A673 (cell line): Measurements from ENCODE around the gene GNAT2. TPM values are rescaled to one million over a fixed set of nuclear protein-coding genes. Genes with fewer than 3 reads are reported as not detected.

ENCODE experiments used
- BruUV-seq: library from RNA; stranded (reverse); fragments of 400-500 nt; replicated peaks from 2 replicates; lab custom pipeline; 2021; lab: Mats Ljungman, UMichigan
- CTCF ChIA-PET: fragments of 300-600 bp; sonication (Branson Sonifier 250); formaldehyde crosslinking; loops from one replicate; lab custom pipeline; 2022; ENCODE audit warnings: antibody characterized with exemption; lab: Charles Lee
- POLR2A ChIA-PET: fragments of 300-600 bp; sonication (Branson Sonifier 250); formaldehyde crosslinking; loops from one replicate; lab custom pipeline; 2022; ENCODE audit warnings: antibody characterized with exemption; ENCODE audit not compliant: low non-redundant PET; lab: Charles Lee
- DNase-seq: peaks from one replicate; pipeline ENCODE4 v3.0.0-alpha.2; 2015; ENCODE audit warnings: low spot score
- H3K27ac ChIP-seq: fragments of 200-600 bp; sonication (generic); 2 replicates; pipeline ENCODE4 v1.5.1; 2016; ENCODE audit warnings: mixed run types, low read depth, mild to moderate bottlenecking, mixed read lengths, antibody characterized with exemption, low read length; ENCODE audit not compliant: poor library complexity, severe bottlenecking
- H3K27me3 ChIP-seq: fragments of 200-600 bp; sonication (generic); replicated peaks from 2 replicates; pipeline ENCODE4 v1.6.1; 2017; ENCODE audit warnings: mixed run types, low read depth, mild to moderate bottlenecking, mixed read lengths, antibody characterized with exemption, low read length; ENCODE audit not compliant: insufficient read depth, poor library complexity
- H3K36me3 ChIP-seq: fragments of 200-600 bp; sonication (generic); 2 replicates; pipeline ENCODE4 v1.6.1; 2016; ENCODE audit warnings: mixed run types, mild to moderate bottlenecking, mixed read lengths, antibody characterized with exemption, low read length; ENCODE audit not compliant: insufficient read depth, poor library complexity, severe bottlenecking
- H3K4me1 ChIP-seq: fragments of 200-600 bp; sonication (generic); 2 replicates; pipeline ENCODE4 v1.6.1; 2017; ENCODE audit warnings: mixed run types, mild to moderate bottlenecking, mixed read lengths, antibody characterized with exemption, low read length; ENCODE audit not compliant: insufficient read depth, poor library complexity, severe bottlenecking
- H3K4me3 ChIP-seq: fragments of 200-600 bp; sonication (generic); 2 replicates; pipeline ENCODE4 v1.5.1; 2016; ENCODE audit warnings: low read depth, mixed run types, mild to moderate bottlenecking, mixed read lengths, low read length; ENCODE audit not compliant: poor library complexity, severe bottlenecking
- H3K9me3 ChIP-seq: fragments of 200-600 bp; sonication (generic); 2 replicates; pipeline ENCODE4 v1.6.1; 2016; ENCODE audit warnings: mixed run types, low read depth, mild to moderate bottlenecking, mixed read lengths, antibody characterized with exemption, low read length; ENCODE audit not compliant: poor library complexity, severe bottlenecking
- EZH2 ChIP-seq: fragments of 200-600 bp; sonication (generic); IDR thresholded peaks from 2 replicates; pipeline ENCODE4 v1.6.1; 2017; ENCODE audit warnings: borderline replicate concordance, low read depth, mild to moderate bottlenecking, mixed read lengths, antibody characterized with exemption, low read length; ENCODE audit not compliant: poor library complexity, severe bottlenecking
- intact Hi-C: fragments of 100-400 bp; cut with micrococcal nuclease; formaldehyde crosslinking; loops from one replicate; pipeline ENCODE4 v1.10.0; 2022; ENCODE audit not compliant: unreplicated experiment
- total RNA-seq: library from RNA; stranded (reverse); gene quantifications from 2 replicates; pipeline ENCODE4 v1.2.3, GENCODE V29; 2021
- TF ChIP-seq, protein P1 (sequence below): fragments of 300-800, 200-600 bp; sonication (generic); conservative IDR thresholded peaks from 2 replicates; pipeline ENCODE4 v1.5.1; 2017; ENCODE audit warnings: low read depth, mild to moderate bottlenecking, antibody characterized with exemption, low read length, moderate library complexity, mixed read lengths

Gene GNAT2
- total RNA-seq, 1 experiment from 2014 or later: not detected

GRCh38 chr1:109624201-109625010, 5.0 kb upstream of the GNAT2 start:
- peaks cover 32% of the 10 kb centered on the region for H3K4me1 ChIP-seq
- ChIA-PET POLR2A (no interaction called here), CTCF (no interaction called here)
- no peak for DNase-seq
- H3K36me3 ChIP-seq: peaks cover 31% of the 10 kb centered on the region
- intact Hi-C loops: loop anchor here (5.0 kb wide), 1 partner anchor 77 kb away; the partner anchor contains the start of gene GNAI3
- no peaks in the 10 kb centered on the region for H3K27me3 ChIP-seq
- H3K9me3 ChIP-seq: no peaks in the 10 kb centered on the region
- no peak overlapping the region for H3K4me3 ChIP-seq
- H3K27ac ChIP-seq: peak overlapping the region; percentile 92
- TF ChIP-seq, protein P1, sequence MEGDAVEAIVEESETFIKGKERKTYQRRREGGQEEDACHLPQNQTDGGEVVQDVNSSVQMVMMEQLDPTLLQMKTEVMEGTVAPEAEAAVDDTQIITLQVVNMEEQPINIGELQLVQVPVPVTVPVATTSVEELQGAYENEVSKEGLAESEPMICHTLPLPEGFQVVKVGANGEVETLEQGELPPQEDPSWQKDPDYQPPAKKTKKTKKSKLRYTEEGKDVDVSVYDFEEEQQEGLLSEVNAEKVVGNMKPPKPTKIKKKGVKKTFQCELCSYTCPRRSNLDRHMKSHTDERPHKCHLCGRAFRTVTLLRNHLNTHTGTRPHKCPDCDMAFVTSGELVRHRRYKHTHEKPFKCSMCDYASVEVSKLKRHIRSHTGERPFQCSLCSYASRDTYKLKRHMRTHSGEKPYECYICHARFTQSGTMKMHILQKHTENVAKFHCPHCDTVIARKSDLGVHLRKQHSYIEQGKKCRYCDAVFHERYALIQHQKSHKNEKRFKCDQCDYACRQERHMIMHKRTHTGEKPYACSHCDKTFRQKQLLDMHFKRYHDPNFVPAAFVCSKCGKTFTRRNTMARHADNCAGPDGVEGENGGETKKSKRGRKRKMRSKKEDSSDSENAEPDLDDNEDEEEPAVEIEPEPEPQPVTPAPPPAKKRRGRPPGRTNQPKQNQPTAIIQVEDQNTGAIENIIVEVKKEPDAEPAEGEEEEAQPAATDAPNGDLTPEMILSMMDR: no peak
- TF ChIP-seq EZH2: no peak
- BruUV-seq: no TSS peak

DNA sequence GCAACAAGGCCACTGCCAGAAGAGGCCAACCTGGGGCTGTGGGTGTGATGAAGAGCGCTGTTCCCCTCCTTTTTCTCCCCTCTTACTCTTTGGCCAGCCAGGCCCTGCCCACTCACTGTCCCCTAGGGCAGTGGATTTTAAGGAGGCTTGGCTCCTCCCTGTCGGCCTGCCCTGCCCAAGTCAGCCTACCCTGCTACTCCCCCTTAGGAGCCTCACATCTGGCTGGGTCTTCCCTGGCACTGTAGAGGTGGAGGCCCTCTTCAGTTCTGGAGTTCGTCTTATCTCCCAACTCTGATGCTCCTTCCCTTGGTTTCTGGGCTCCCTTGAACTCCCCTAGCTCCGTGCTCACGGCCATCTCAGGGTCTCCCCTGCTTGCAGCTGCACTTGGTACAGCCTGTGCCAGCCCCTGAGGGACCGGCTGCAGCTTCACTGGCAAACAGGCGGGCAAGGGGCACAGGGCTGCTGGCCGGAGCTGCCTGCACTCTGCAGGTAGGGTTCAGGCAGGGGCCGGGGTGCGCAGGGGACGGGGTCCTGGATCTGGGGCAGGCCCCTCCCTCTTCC, 4.3 kb upstream of the GNAT2 start:
- Histone ChIP-seq H3K4me1 (peaks cover 39% of the 10 kb centered on the region), H3K27me3 (no peaks in the 10 kb centered on the region), H3K27ac (peak overlapping the region; percentile 92), H3K9me3 (no peaks in the 10 kb centered on the region), H3K36me3 (peaks cover 24% of the 10 kb centered on the region), H3K4me3 (no peak overlapping the region)
- ChIA-PET POLR2A (no interaction called here), CTCF (no interaction called here)
- intact Hi-C loops: loop anchor here (5.0 kb wide), 1 partner anchor 76 kb away; the partner anchor contains the start of gene GNAI3
- BruUV-seq: no TSS peak
- no peak for DNase-seq
- TF ChIP-seq, protein P1: no peak
- TF ChIP-seq EZH2: no peak

- no peak for TF ChIP-seq EZH2
- TF ChIP-seq, protein P1: no peak
- Histone ChIP-seq H3K4me1 (peaks cover 47% of the 10 kb centered on the region), H3K27me3 (no peaks in the 10 kb centered on the region), H3K27ac (peak overlapping the region; percentile 92), H3K9me3 (no peaks in the 10 kb centered on the region), H3K4me3 (no peak overlapping the region), H3K36me3 (peaks cover 16% of the 10 kb centered on the region)
- no peak for DNase-seq
- intact Hi-C loops: loop anchor here (5.0 kb wide), 1 partner anchor 76 kb away; the partner anchor contains the start of gene GNAI3
- CTCF ChIA-PET: no interaction called here
- POLR2A ChIA-PET: no interaction called here
- BruUV-seq: no TSS peak
These were observed 3.5 kb upstream of the GNAT2 start for GRCh38 chr1:109622895-109623294.
